ENCODE measurements around the gene PRR11. TPM values are rescaled to one million over a fixed set of nuclear protein-coding genes. Genes with fewer than 3 reads are reported as not detected.

The PRR11 gene
- total and polyA plus RNA-seq, 2 of the 4 experiments (the other 2 are of a cell fraction), result 8.6 to 24.0 TPM

DNA sequence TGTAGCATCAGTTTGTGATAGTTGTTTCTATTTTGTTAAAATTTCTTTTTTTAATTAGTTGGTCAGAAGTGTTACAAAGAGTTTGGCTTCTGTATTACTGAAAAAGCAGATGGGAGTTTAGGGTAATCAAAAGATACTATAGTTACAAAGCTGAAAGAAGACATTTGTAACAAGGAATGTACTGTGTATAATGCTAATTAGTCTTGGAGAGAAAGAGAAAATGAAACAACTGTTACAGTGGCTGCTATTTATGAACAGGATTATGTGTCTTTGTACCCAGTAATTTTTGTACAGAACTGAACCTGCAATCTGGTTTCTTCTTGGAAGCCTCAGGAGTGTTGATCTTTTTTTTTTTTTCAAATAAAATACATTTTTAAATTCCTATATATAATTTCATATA is 79.1 kb downstream of the PRR11 start:
- ChIA-PET CTCF (interaction anchor here (0.6 kb wide), 1 partner anchor 229 kb away, joined by 3 read pairs; no protein-coding TSS in a partner anchor), POLR2A (ENCODE audit: unreplicated experiment) (interaction anchor here (0.6 kb wide), 2 partner anchors 33 to 170 kb away, joined by 4 to 19 read pairs; no protein-coding TSS in a partner anchor)
- Histone ChIP-seq H2BK5ac (ENCODE audit: low read depth, low read length, poor library complexity, severe bottlenecking) (no peak overlapping the region), H3K4me3 (ENCODE audit: insufficient read depth, low read depth, low read length) (no peak overlapping the region), H3K4ac (ENCODE audit: low read depth, low read length) (no peak overlapping the region), H2AFZ (replicated peaks; ENCODE audit: low read length, poor library complexity) (no peak overlapping the region), H2BK120ac (ENCODE audit: low read depth, low read length) (no peak overlapping the region), H3K56ac (ENCODE audit: extremely low read depth, insufficient read depth, low read length) (no peak overlapping the region), H3K79me1 (ENCODE audit: low read depth in 1 of 2, low read length in 2 of 2) (no peaks in the 10 kb centered on the region), H3K18ac (ENCODE audit: low read depth, low read length) (no peak overlapping the region), H4K8ac (ENCODE audit: low read depth in 2 of 2, low read length in 2 of 2) (no peak overlapping the region), H4K91ac (ENCODE audit: insufficient read depth, low read depth, low read length) (no peak overlapping the region), H3K27ac (ENCODE audit: insufficient read depth, low read length) (no peak overlapping the region), H2AK5ac (ENCODE audit: low read depth, low read length) (no peak overlapping the region), H2BK20ac (ENCODE audit: low read depth, low read length) (no peak overlapping the region), H3K9ac (ENCODE audit: low read depth, low read length) (no peak overlapping the region), H3K4me1 (ENCODE audit: control insufficient read depth, insufficient read depth, low read length) (no peaks in the 10 kb centered on the region), H3K27me3 (ENCODE audit: control insufficient read depth, insufficient read depth, low read length) (no peaks in the 10 kb centered on the region), H4K20me1 (ENCODE audit: insufficient read depth, low read length) (no peaks in the 10 kb centered on the region), H3K9me3 (ENCODE audit: control insufficient read depth, insufficient read depth, low read length) (no peaks in the 10 kb centered on the region), H3K36me3 (ENCODE audit: control insufficient read depth, insufficient read depth, low read length) (no peaks in the 10 kb centered on the region), H3K9me1 (ENCODE audit: insufficient read depth, low read length) (no peaks in the 10 kb centered on the region), H2AK9ac (replicated peaks; ENCODE audit: low read depth, low read length, poor library complexity) (no peak overlapping the region), H3K14ac (replicated peaks; ENCODE audit: low read depth, low read length) (no peak overlapping the region), H3K23ac (ENCODE audit: low read depth, low read length) (no peak overlapping the region), H4K5ac (ENCODE audit: low read depth, low read length) (no peak overlapping the region), H2BK15ac (ENCODE audit: low read depth, low read length) (no peak overlapping the region), H3K4me2 (ENCODE audit: low read depth, low read length) (no peak overlapping the region)
- ATAC-seq (ENCODE audit: low read depth), result no peak
- no peak for DNase-seq
- dilution Hi-C loops (cut with HindIII; ENCODE audit: low sequenced_read_pairs, unreplicated experiment), result no loop called here
- TF ChIP-seq RAD21 (IDR thresholded peaks at IDR 0.05; ENCODE audit: low read length) (no peak), NFE2L2 (IDR thresholded peaks at IDR 0.05; ENCODE audit: low read depth, low read length) (no peak), MAFK (IDR thresholded peaks at IDR 0.05; ENCODE audit: low read depth, low read length) (no peak)
- in situ Hi-C loops (cut with MboI; ENCODE audit: low sequenced_read_pairs), result no loop called here
- BruUV-seq (replicated peaks), result no TSS peak
- intact Hi-C loops (cut with micrococcal nuclease), result no loop called here
